Stimulated activated naive CD8-positive, alpha-beta T cell treated with anti-CD3 and anti-CD28 coated beads, Interleukin-15, Interleukin-2, amounts not matched to agents 100 ng/mL and 50 ng/mL, for 24 hours (primary cell): ENCODE data around the gene WSB2.

Experiments
- H3K27ac Mint-ChIP-seq: one replicate; pipeline ENCODE4 v1.8.0; 2021; ENCODE audit warnings: mild to moderate bottlenecking, mixed read lengths
- H3K27me3 Mint-ChIP-seq: one replicate; pipeline ENCODE4 v1.8.0; 2021; ENCODE audit warnings: mixed read lengths
- H3K36me3 Mint-ChIP-seq: one replicate; pipeline ENCODE4 v1.8.0; 2021; ENCODE audit warnings: low read depth, mixed read lengths
- H3K4me1 Mint-ChIP-seq: one replicate; pipeline ENCODE4 v1.8.0; 2021; ENCODE audit warnings: low read depth, mixed read lengths
- H3K4me3 Mint-ChIP-seq: one replicate; pipeline ENCODE4 v1.8.0; 2021; ENCODE audit warnings: mild to moderate bottlenecking, mixed read lengths
- H3K9me3 Mint-ChIP-seq: one replicate; pipeline ENCODE4 v1.8.0; 2021; ENCODE audit warnings: mixed read lengths

The WSB2 gene

DNA sequence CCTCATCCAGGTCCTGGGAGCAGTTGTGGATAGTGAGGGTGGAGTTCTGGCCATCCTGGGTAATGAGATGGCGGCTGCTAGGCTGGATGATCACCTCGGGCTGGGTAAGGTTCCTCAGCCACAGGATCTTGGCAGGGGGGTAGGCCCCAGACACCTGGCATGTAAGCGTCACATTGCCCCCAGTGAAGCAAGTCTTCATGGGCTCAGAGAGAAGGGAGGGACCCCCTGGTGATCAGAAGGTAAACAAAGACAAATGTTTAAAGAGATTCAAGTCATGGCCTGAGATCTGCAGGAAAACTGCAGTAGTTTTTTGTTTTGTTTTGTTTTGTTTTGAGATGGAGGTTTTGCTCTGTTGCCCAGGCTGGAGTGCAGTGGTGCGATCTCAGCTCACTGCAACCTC is 12.8 kb upstream of the WSB2 start:
- peaks cover under 1% of the 10 kb centered on the region for H3K27me3 Mint-ChIP-seq
- no peak overlapping the region for H3K27ac Mint-ChIP-seq
- no peaks in the 10 kb centered on the region for H3K36me3 Mint-ChIP-seq
- H3K4me3 Mint-ChIP-seq = no peak overlapping the region
- no peaks in the 10 kb centered on the region for H3K9me3 Mint-ChIP-seq
- peaks cover 2% of the 10 kb centered on the region for H3K4me1 Mint-ChIP-seq

DNA sequence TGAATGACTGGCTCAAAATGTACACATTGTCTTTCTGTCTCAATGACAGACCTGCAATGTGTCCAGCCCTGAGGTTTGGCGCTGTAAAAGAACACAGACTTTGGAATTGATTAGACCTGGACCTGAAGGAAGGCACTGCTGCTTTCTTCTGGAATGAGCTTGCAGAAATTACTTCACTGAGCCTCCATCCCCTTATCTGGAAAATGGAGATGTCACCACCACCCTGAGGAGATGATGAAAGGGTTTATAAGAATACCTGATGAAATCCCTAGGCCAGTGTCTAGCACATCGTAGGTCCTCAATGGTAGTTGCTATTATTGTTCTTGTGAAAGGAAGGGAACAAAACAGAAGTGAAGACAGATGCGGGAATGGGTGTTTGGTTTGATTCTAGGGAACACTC is 9.7 kb upstream of the WSB2 start:
- H3K4me3 Mint-ChIP-seq = no peak overlapping the region
- H3K4me1 Mint-ChIP-seq = peaks cover 15% of the 10 kb centered on the region
- no peaks in the 10 kb centered on the region for H3K36me3 Mint-ChIP-seq
- no peak overlapping the region for H3K27ac Mint-ChIP-seq
- H3K27me3 Mint-ChIP-seq = peaks cover 11% of the 10 kb centered on the region
- H3K9me3 Mint-ChIP-seq = no peaks in the 10 kb centered on the region

DNA sequence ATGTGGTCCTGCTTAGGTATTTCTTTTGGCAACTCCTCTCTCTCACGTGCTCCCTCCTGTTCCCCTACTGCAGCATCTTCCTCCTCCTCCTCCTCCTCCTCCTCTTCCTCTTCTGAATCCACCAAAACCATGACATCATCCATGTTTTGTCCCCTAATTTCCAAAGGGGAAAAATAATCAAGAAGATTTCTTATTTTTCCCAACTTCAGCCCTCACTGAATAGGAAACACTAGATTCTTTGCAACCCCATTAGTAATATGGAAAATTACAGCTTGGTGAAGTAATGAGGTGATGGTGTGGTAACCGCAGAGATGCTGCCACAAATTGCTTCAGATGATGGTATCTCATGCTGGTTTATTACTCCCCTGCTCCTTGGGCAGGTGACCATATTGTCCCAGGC is 7.5 kb upstream of the WSB2 start:
- H3K4me3 Mint-ChIP-seq = no peak overlapping the region
- no peaks in the 10 kb centered on the region for H3K36me3 Mint-ChIP-seq
- peaks cover 37% of the 10 kb centered on the region for H3K4me1 Mint-ChIP-seq
- H3K27ac Mint-ChIP-seq = peak overlapping the region; percentile 45
- peaks cover 11% of the 10 kb centered on the region for H3K27me3 Mint-ChIP-seq
- no peaks in the 10 kb centered on the region for H3K9me3 Mint-ChIP-seq

DNA sequence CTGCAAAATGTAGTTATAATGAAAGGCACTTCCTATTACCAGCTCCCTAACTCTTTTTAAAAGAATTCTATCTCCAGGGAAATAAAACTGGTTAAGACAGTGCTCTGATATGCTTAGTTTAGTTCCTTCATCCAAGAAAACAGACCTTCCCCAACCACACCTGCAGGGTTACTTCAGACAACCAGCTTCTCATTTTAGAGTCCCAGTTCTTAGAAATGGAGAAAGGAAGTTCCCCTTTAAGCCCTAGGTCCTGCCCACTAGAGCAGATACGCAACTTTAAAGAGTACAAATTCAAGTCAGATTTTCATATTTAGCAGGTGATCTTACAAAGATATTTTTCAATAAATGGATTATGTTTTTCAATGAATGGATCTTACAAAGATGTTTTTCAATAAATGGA is 4.4 kb upstream of the WSB2 start:
- Mint-ChIP-seq H3K27me3 (peaks cover 11% of the 10 kb centered on the region), H3K4me3 (no peak overlapping the region), H3K9me3 (no peaks in the 10 kb centered on the region), H3K36me3 (no peaks in the 10 kb centered on the region), H3K27ac (peak overlapping the region; percentile 6), H3K4me1 (peaks cover 48% of the 10 kb centered on the region)

DNA sequence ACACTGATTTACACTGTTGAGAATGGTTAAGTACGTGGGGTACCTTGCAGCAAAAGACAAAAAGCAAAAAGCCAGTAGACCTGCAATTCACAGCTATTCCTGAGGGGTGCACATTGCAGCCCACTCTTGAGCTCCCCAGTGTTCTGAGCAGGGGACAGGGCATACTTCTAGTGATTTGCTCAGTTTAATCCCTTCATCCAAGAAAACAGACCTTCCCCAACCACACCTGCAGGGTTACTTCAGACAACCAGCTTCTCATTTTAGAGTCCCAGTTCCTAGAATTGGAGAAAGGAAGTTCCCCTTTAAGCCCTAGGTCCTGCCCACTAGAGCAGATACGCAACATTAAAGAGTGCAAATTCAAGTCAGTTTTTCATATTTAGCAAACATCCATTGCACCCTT is 3.6 kb upstream of the WSB2 start:
- Mint-ChIP-seq H3K36me3 (no peaks in the 10 kb centered on the region), H3K27me3 (peaks cover 11% of the 10 kb centered on the region), H3K9me3 (no peaks in the 10 kb centered on the region), H3K4me1 (peaks cover 56% of the 10 kb centered on the region), H3K27ac (peak overlapping the region; percentile 71), H3K4me3 (peak overlapping the region; percentile 56)

DNA sequence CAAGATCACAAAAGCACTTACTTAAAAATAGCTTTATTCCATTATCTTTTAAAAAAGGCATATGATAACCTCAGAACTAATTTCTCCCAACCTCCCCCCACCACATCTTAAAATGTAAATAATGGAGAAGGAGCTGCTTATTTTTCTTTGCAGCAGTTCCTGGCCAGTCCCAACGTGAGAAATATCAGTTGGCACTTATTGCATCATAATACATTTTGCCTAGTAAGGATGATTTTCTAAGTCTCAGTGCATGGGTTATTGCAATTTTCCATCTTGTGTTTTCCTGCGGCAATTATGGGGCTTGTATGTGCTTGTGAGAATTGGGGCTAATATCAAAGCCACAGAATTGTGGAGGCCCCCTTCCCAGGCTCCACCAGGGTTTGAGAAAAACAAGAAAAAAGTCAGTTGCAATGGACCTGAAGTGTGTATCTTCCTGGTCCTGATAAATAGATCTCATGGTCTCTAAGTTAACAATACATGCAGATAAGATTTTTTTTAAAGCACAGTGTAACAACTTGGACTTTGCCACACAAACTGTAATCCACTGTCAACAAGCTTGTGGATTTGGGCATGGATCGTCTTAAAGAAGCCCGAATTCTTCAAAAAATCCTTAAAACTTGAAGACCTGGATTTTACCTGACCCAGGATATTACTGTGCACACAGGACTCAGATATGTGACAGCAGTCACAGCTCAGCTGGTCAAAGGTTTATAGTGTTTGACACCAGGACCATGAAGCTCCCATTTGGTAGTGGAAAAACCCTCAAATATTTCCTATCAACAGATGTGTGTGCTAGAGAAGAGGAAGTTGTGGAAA is 2.8 kb upstream of the WSB2 start:
- Mint-ChIP-seq H3K4me3 (peak overlapping the region; percentile 86), H3K27me3 (peaks cover 11% of the 10 kb centered on the region), H3K36me3 (no peaks in the 10 kb centered on the region), H3K27ac (peak overlapping the region; percentile 71), H3K4me1 (peaks cover 63% of the 10 kb centered on the region), H3K9me3 (no peaks in the 10 kb centered on the region)

DNA sequence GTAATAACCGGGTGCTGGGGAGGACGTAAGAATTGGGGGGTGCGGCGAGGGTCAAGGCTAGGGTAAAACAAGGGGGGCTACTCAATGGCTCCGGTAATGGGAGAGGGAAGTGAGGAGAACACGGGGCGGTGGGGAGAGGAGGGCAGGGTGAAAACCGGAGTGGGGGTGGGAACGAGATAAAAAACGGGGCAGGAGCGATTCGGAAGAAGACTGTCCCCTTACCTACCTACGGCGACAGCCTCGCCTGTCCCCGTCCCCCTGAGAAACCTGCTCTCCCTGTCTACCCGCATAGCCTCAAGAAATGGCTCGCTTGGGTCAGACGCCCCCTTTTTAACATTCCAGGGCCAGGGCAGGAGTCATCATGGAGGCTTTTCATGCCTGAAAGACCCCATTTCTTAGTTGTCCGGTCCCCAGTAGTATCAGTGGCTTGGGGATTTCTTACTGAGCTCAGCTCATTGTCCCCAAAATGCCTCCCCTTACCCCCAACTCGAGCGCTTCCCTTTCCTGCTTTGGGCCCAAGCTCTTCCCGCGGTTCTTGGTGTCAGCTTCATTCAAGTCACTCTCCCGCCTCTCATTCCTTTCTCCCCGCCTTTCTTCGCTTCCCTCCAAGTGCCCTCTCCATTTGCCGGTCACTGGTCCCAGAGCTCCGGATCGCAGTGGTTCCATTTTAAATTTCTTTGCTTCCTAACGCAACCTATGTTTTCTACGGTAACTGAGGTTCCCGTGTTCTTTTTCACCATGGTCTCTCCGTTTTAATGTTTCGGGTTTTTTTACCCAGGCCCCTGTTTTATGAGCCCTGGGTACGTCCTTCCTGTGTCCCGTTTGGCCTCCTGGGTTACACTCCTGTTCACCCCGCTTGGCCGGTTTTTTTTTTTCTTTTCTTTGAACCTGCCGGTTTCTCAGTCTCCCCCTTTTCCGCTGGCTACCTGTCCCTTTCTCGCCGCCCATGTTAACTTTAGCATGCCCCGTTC is 1.2 kb upstream of the WSB2 start:
- Mint-ChIP-seq H3K36me3 (no peaks in the 10 kb centered on the region), H3K9me3 (no peaks in the 10 kb centered on the region), H3K4me3 (peak overlapping the region; percentile 86), H3K27me3 (peaks cover 4% of the 10 kb centered on the region), H3K27ac (peak overlapping the region; percentile 91), H3K4me1 (peaks cover 55% of the 10 kb centered on the region)

DNA sequence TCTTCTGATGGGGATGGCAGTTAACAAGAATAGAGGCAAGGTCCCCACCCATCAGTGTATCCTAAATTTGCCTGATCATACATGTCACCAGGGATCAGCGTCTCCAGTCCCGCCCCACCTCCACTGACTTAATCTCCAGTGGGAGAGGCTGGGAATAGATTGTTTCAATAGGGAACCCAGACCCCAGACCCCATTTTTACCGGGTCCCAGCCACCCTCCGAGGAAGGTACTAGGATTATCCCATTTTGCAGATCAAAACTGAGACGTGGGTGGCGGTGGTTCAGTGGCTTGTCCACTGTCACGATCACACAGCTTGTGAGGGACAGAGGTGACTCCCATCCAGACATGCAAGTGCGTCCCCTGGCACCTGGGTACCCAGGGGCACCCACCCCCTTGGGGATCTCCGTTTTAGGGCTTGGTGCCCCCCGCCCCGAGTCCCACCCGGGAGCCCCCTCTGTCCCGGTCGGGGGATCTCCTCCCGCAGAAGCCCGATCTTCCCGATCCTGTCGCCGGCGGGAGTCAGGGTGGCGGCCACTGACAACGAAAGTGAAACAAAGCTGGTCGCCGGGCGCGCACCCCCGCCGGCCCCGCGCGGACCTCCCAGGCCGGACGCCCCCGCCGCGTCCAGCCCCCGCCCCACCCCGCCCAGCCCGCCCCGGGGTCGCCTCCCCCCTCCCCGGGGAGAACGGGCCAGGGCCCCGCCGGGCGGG is 523 bp downstream of the WSB2 start:
- peaks cover 58% of the 10 kb centered on the region for H3K4me1 Mint-ChIP-seq
- no peaks in the 10 kb centered on the region for H3K36me3 Mint-ChIP-seq
- peak overlapping the region; percentile 93 for H3K27ac Mint-ChIP-seq
- H3K4me3 Mint-ChIP-seq = peak overlapping the region; percentile 89
- H3K27me3 Mint-ChIP-seq = no peaks in the 10 kb centered on the region
- H3K9me3 Mint-ChIP-seq = no peaks in the 10 kb centered on the region

DNA sequence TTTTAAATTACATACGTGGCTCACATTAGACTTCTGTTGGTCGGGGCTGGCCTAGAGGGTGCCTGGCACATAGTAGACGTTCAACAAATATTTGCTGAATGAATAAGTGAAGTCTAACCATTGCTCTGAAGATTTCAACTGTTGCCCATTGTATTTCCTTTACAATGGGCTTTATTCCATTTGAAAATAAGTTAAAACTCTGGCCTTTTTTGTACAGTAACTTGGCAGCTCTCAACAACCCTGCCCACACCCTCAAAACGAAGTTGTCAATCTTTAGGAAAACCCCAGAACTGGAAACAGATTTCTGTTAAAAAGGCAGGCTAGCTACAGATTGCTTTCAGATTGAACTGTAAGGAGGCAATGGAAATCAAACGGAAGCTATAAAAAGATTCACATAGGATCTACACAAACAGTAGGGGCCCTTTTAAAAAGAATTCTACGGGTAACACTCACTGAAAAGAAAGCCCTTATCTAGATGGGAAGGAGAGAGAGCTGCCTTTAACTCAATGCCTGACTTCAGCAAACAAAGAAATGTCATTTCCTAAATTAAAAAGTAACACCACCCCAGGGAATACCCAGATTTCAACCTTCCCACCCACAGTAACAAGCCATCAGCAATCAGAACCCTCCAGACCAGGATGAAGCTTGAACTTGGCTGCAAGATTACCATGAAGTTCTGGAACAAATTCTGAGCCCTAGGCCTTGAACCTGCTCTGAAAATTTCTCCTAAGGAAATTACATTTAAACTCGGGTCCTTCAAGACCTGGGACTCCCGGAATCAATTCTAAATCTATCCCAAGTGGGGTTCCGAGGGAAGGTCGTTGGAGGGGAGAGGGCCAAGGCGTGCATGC is 1.4 kb downstream of the WSB2 start:
- Mint-ChIP-seq H3K9me3 (no peaks in the 10 kb centered on the region), H3K27ac (peak overlapping the region; percentile 93), H3K4me3 (peak overlapping the region; percentile 89), H3K36me3 (no peaks in the 10 kb centered on the region), H3K27me3 (no peaks in the 10 kb centered on the region), H3K4me1 (peaks cover 54% of the 10 kb centered on the region)

DNA sequence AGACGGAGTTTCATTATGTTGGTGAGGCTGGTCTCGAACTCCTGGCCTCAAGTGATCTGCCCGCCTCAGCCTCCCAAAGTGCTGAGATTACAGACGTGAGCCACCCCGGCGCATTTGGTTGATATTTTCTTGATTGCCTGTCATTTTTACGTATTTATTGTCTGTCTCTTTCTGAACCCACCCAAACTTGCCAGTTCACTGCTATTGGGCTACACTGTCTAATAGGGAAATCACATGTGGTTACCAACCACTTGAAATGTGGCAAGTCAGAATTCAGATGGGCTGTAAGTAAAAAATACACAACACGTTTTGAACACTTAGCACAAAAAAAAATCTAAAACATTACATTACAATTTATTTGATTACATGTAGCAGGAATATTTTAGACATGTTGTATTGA is 2.1 kb downstream of the WSB2 start:
- Mint-ChIP-seq H3K4me1 (peaks cover 47% of the 10 kb centered on the region), H3K36me3 (no peaks in the 10 kb centered on the region), H3K27me3 (no peaks in the 10 kb centered on the region), H3K9me3 (no peaks in the 10 kb centered on the region), H3K27ac (peak overlapping the region; percentile 93), H3K4me3 (peak overlapping the region; percentile 89)

DNA sequence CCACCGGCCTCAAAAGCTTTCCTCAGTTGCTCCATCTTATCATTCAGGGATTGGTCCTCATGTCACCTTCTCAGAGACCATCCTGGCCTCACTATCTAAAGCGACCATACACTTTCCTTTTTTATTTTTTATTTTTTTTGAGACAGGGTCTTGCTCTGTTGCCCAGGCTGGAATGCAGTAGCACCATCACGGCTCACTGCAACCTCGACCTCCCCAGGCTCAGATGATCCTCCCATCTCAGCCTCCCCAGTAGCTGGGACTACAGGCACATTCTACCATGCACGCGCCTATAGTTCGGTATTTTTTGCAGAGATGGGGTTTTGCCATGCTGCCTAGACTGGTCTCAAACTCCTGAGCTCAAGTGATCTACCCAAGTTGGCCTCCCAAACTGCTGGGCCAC is 2.8 kb downstream of the WSB2 start:
- Mint-ChIP-seq H3K27ac (no peak overlapping the region), H3K9me3 (no peaks in the 10 kb centered on the region)

DNA sequence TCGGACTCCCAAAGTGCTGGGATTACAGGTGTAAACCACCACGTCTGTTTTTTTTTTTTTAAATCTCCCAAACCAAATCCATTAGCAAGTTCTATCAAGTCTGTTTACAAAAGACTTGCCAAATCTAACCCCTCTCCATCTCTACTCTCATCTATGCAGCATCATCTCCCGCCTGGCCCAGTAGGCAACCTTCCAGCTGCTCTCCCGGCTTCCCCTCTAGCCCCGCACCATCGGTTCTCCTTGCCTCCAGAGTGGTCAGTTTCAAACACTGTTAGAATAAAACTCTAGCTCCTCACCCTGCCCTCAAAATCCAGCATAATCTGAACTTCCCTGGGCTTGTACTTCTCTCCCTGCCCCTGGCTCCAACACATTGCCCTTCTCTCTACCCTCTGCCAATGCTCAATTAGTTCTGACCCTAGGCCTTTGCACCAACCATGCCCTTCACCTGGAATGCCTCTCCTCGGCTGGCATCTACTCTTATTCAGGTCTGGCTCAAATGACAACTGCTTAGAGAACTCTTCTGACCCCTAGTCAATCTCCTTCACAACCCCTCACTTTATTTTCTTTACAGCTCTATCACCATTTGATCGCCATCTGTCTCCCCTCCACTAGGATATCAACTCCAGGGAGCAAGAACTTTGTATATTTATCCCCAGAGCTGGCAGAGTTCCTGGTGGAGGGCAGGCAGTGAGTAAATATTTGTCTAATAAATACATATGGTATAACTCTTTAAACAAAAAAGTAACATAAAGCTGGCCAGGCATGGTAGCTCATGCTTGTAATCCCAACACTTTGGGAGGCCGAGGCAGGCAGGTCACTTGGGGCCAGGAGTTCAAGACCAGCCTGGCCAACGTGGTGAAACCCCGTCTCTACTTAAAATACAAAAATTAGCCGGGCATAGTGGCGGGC is 4.9 kb downstream of the WSB2 start:
- H3K27me3 Mint-ChIP-seq = no peaks in the 10 kb centered on the region

More for the DNA sequence above, 2.8 kb downstream of the WSB2 start:
- H3K36me3 Mint-ChIP-seq = no peaks in the 10 kb centered on the region
- peaks cover 44% of the 10 kb centered on the region for H3K4me1 Mint-ChIP-seq
- H3K27me3 Mint-ChIP-seq = no peaks in the 10 kb centered on the region
- H3K4me3 Mint-ChIP-seq = no peak overlapping the region

DNA sequence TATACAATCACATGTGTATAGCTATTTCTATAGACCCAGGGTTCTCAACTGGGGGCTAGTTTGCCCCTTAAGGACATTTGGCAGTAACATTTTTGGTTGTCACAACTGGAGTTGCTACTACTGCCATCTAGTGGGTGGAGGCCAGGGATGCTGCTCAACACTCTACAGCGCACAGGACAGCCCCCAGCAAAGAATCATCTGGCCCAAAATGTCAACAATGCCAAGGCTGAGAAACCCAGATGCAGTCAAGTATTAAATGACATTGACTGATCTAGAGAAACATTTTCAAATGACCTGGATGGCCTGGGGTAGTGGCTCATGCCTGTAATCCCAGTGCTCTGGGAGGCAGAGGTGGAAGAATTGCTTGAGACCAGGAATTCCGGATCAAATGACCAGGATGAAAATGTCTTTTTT is 5.8 kb downstream of the WSB2 start:
- Mint-ChIP-seq H3K27ac (no peak overlapping the region), H3K4me1 (peaks cover 58% of the 10 kb centered on the region)

More for the DNA sequence above, 4.9 kb downstream of the WSB2 start:
- H3K4me1 Mint-ChIP-seq = peaks cover 56% of the 10 kb centered on the region
- H3K27ac Mint-ChIP-seq = peak overlapping the region; percentile 65
- peaks cover 13% of the 10 kb centered on the region for H3K36me3 Mint-ChIP-seq
- H3K4me3 Mint-ChIP-seq = no peak overlapping the region
- no peaks in the 10 kb centered on the region for H3K9me3 Mint-ChIP-seq

More for the DNA sequence above, 5.8 kb downstream of the WSB2 start:
- Mint-ChIP-seq H3K4me3 (no peak overlapping the region), H3K27me3 (no peaks in the 10 kb centered on the region), H3K9me3 (no peaks in the 10 kb centered on the region), H3K36me3 (peaks cover 21% of the 10 kb centered on the region)
